K562 (cell line): ENCODE measurements around the gene OR2T8. TPM values are rescaled to one million over a fixed set of nuclear protein-coding genes. Genes with fewer than 3 reads are reported as not detected.

Source experiments
- ATAC-seq: fragments of 200-7000 bp; cut with Tn5 transposase; 3 replicates; pipeline ENCODE4 v1.9.1; 2020; ENCODE audit warnings: moderate library complexity
- BruUV-seq: library from RNA; stranded (reverse); fragments of 400-500 nt; replicated peaks from 2 replicates; lab custom pipeline; 2021; lab: Mats Ljungman, UMichigan
- CTCF ChIA-PET: fragments of 300-600 bp; formaldehyde crosslinking; extraction: SDS; loops from one replicate; lab custom pipeline; 2021; ENCODE audit warnings: low intra/inter-chr PET ratio; lab: Yijun Ruan, JAX
- POLR2A ChIA-PET: fragments of 300-600, 350-650 bp; sonication (Branson Sonifier 250); formaldehyde crosslinking; extraction: SDS; loops from one replicate; lab custom pipeline; 2021; ENCODE audit warnings: antibody characterized with exemption, inconsistent platforms; lab: Yijun Ruan, JAX
- DNase-seq, 4 experiments: peaks; one replicate each; pipeline versions ENCODE4 v3.0.0 to v3.0.0-alpha.2; 2011 to 2018; ENCODE audit warnings: low spot score in 3 of 4, mixed read lengths in 3 of 4; ENCODE audit errors: extremely low read depth in 1 of 4
- FAIRE-seq: peaks from 2 replicates; lab custom pipeline; 2011; peaks lifted over from hg19 to GRCh38; lab: Jason Lieb, UNC
- H2AFZ ChIP-seq: 2 replicates; pipeline ENCODE4 v1.6.0; 2011; ENCODE audit warnings: low read depth, low read length, control low read depth, inconsistent platforms
- H3K27ac ChIP-seq: fragments of 200-600 bp; 3 replicates; pipeline ENCODE4 v1.8.0; 2011; ENCODE audit warnings: low read depth, mild to moderate bottlenecking, control low read depth, inconsistent platforms, low read length, moderate library complexity, mixed read lengths; ENCODE audit errors: extremely low read depth
- H3K27me3 ChIP-seq, 2 experiments: fragments of 300-600 bp in 1 of 2; 2 replicates in 1 of 2; 3 replicates in 1 of 2; pipeline versions ENCODE4 v1.6.0 to v1.8.0; 2011; ENCODE audit warnings: inconsistent platforms in 2 of 2, low read length in 2 of 2, mild to moderate bottlenecking in 1 of 2, mixed read lengths in 1 of 2, moderate library complexity in 1 of 2; ENCODE audit not compliant: control insufficient read depth in 2 of 2, insufficient read depth in 2 of 2
- H3K36me3 ChIP-seq: fragments of 300-600 bp; 3 replicates; pipeline ENCODE4 v1.8.0; 2011; ENCODE audit warnings: mild to moderate bottlenecking, low read length, inconsistent platforms; ENCODE audit not compliant: control insufficient read depth, insufficient read depth
- H3K4me1 ChIP-seq, 2 experiments: fragments of 200-600 bp in 1 of 2; replicated peaks in 1 of 2; 2 replicates in 1 of 2; 3 replicates in 1 of 2; pipeline versions ENCODE4 v1.5.1 to v1.8.0; 2011; ENCODE audit warnings: inconsistent platforms in 2 of 2, low read length in 2 of 2, mild to moderate bottlenecking in 1 of 2, mixed read lengths in 1 of 2, moderate library complexity in 1 of 2; ENCODE audit not compliant: control insufficient read depth in 2 of 2, insufficient read depth in 2 of 2
- H3K4me2 ChIP-seq: 2 replicates; pipeline ENCODE4 v1.6.1; 2011; ENCODE audit warnings: low read length, control low read depth, inconsistent platforms, mixed read lengths; ENCODE audit not compliant: insufficient read depth
- H3K4me3 ChIP-seq: fragments of 200-600 bp; sonication (generic), shearing (Covaris generic); 2 replicates; pipeline ENCODE4 v1.5.1; 2016; ENCODE audit warnings: control low read depth, inconsistent platforms
- H3K79me2 ChIP-seq: fragments of 200-600 bp; 3 replicates; pipeline ENCODE4 v1.8.0; 2011; ENCODE audit warnings: low read length, inconsistent platforms; ENCODE audit not compliant: control insufficient read depth, insufficient read depth
- H3K9ac ChIP-seq, 2 experiments: 2 replicates each; pipeline versions ENCODE4 v1.6.0 to v1.6.1; 2011; ENCODE audit warnings: low read depth in 2 of 2, low read length in 2 of 2, control low read depth in 1 of 2, inconsistent platforms in 1 of 2, mild to moderate bottlenecking in 1 of 2, mixed read lengths in 1 of 2; ENCODE audit not compliant: insufficient read depth in 1 of 2
- H3K9me1 ChIP-seq: one replicate; pipeline ENCODE4 v1.6.0; 2011; ENCODE audit warnings: inconsistent platforms, mild to moderate bottlenecking, low read length, moderate library complexity; ENCODE audit not compliant: control insufficient read depth, insufficient read depth
- H3K9me3 ChIP-seq: replicated peaks from 2 replicates; pipeline ENCODE4 v1.5.1; 2011; ENCODE audit warnings: low read depth, low read length, inconsistent platforms; ENCODE audit not compliant: control insufficient read depth, insufficient read depth
- H4K20me1 ChIP-seq: replicated peaks from 2 replicates; pipeline ENCODE4 v1.6.1; 2011; ENCODE audit warnings: low read length, inconsistent platforms, mixed read lengths; ENCODE audit not compliant: control insufficient read depth, insufficient read depth
- HDAC1 ChIP-seq, 2 experiments: fragments of 450-650 bp; IDR thresholded peaks; 2 replicates each; pipeline ENCODE4 v1.6.1; 2016 to 2017; ENCODE audit warnings: inconsistent platforms in 1 of 2, mild to moderate bottlenecking in 1 of 2, moderate library complexity in 1 of 2
- ZNF436 ChIP-seq: fragments of 250-450, 450-650 bp; sonication (Bioruptor Pico); formaldehyde crosslinking; IDR thresholded peaks from 2 replicates; pipeline ENCODE4 v1.7.0; 2020; ENCODE audit warnings: mild to moderate bottlenecking
- WGBS: fragments of 100-300 bp; shearing (Covaris generic); methylation state at CpG from one replicate; pipeline ENCODE4 v1.1.6; 2016; ENCODE audit warnings: low coverage, mixed read lengths; ENCODE audit not compliant: insufficient coverage; ENCODE audit errors: missing lambda C conversion rate; 5-methylcytosine and 5-hydroxymethylcytosine counted together
- in situ Hi-C: fragments of 300-500 bp; cut with MboI; formaldehyde crosslinking; loops from 4 replicates; pipeline ENCODE4 v1.15.0; 2018; ENCODE audit warnings: inconsistent platforms, mixed read lengths
- intact Hi-C: fragments of 100-400 bp; cut with micrococcal nuclease; formaldehyde crosslinking; loops from 2 replicates; pipeline ENCODE4 v1.14.2; 2022
- polyA plus RNA-seq, 8 experiments: library from polyadenylated mRNA; depleted of rRNA in 4 of 8; stranded (reverse) in 5 of 8; unstranded in 3 of 8; fragments of >200 nt; fragmentation: Nextera tagmentation in 2 of 8; fragmentation: Illumina TruSeq in 1 of 8; extraction: Ambion mirVana in 2 of 8; extraction: Trizol in 1 of 8; gene quantifications; 2 replicates each; pipeline versions ENCODE4 v1.2.1 to v1.2.3, GENCODE V29; 2011 to 2014; ENCODE audit warnings: inconsistent platforms in 1 of 8, missing spikeins in 1 of 8
- total RNA-seq, 7 experiments: library from RNA; depleted of rRNA in 6 of 7; stranded (reverse); fragments of >200 nt in 6 of 7; fragmentation: Illumina TruSeq in 2 of 7; extraction: Trizol in 2 of 7; gene quantifications; 2 replicates each; pipeline versions ENCODE4 v1.2.1 to v1.2.3, GENCODE V29; 2011 to 2021; ENCODE audit warnings: low replicate concordance in 1 of 7
- TF ChIP-seq, protein P1 (sequence below): fragments of 250-450 bp; sonication (Bioruptor Pico); IDR thresholded peaks from 2 replicates; pipeline ENCODE4 v1.4.0; 2020; ENCODE audit warnings: mild to moderate bottlenecking, moderate library complexity
- TF ChIP-seq, protein P2 (sequence below): fragments of 250-450 bp; sonication (Bioruptor Pico); IDR thresholded peaks from 2 replicates; pipeline ENCODE4 v1.8.0; 2022; ENCODE audit warnings: moderate library complexity, mild to moderate bottlenecking, inconsistent platforms

Gene OR2T8
- total and polyA plus RNA-seq, 9 of the 15 experiments (the other 6 are each of a cell fraction or from before 2014, with no cell fraction given): 0.08 to 0.46 (median 0.31) TPM; not detected in 3

DNA sequence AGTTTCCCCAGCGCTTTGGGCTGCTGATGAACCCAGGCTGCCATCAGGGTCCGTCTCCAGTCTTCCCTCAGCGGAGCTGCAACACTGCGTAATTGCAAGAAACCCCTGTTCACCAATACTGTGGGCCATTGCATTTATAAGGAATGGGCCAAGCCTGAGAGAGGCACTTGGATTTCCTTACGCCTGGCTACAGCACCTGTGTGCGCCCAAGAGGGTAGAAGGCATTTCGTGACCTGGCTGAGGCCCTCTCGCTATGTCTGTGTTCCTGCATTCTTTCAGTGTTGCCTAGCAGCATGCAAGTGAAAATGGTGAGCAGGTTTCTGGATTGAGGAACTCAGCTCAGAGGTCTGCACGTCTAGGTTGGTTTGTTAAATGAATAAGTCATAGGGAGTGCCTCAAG lies 36.7 kb upstream of the OR2T8 start:
- H3K27ac ChIP-seq: no peak overlapping the region
- H3K4me3 ChIP-seq: no peak overlapping the region
- H3K4me2 ChIP-seq: no peak overlapping the region
- no peaks in the 10 kb centered on the region; a peak in 1 of 5 replicates for H3K4me1 ChIP-seq
- H3K9me1 ChIP-seq: no peaks in the 10 kb centered on the region
- no peaks in the 10 kb centered on the region for H3K36me3 ChIP-seq
- FAIRE-seq: no peak
- H3K9ac ChIP-seq: no peak overlapping the region
- intact Hi-C loops (no loop called here), in situ Hi-C loops (no loop called here)
- DNase-seq: no peak
- H2AFZ ChIP-seq: no peak overlapping the region
- H4K20me1 ChIP-seq: no peaks in the 10 kb centered on the region
- WGBS: 77% methylated on average over 9 of the region's 9 CpGs
- CTCF ChIA-PET: no interaction called here
- H3K9me3 ChIP-seq: no peaks in the 10 kb centered on the region
- no TSS peak for BruUV-seq
- POLR2A ChIA-PET: interaction anchor here (1.5 kb wide), 1 partner anchor 26 kb away, joined by 4 read pairs; the partner anchor contains the start of gene TRIM58
- ATAC-seq: no peak
- H3K79me2 ChIP-seq: no peaks in the 10 kb centered on the region
- TF ChIP-seq, protein P1, sequence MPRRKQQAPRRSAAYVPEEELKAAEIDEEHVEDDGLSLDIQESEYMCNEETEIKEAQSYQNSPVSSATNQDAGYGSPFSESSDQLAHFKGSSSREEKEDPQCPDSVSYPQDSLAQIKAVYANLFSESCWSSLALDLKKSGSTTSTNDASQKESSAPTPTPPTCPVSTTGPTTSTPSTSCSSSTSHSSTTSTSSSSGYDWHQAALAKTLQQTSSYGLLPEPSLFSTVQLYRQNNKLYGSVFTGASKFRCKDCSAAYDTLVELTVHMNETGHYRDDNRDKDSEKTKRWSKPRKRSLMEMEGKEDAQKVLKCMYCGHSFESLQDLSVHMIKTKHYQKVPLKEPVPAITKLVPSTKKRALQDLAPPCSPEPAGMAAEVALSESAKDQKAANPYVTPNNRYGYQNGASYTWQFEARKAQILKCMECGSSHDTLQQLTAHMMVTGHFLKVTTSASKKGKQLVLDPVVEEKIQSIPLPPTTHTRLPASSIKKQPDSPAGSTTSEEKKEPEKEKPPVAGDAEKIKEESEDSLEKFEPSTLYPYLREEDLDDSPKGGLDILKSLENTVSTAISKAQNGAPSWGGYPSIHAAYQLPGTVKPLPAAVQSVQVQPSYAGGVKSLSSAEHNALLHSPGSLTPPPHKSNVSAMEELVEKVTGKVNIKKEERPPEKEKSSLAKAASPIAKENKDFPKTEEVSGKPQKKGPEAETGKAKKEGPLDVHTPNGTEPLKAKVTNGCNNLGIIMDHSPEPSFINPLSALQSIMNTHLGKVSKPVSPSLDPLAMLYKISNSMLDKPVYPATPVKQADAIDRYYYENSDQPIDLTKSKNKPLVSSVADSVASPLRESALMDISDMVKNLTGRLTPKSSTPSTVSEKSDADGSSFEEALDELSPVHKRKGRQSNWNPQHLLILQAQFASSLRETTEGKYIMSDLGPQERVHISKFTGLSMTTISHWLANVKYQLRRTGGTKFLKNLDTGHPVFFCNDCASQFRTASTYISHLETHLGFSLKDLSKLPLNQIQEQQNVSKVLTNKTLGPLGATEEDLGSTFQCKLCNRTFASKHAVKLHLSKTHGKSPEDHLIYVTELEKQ: no peak
- TF ChIP-seq, protein P2, sequence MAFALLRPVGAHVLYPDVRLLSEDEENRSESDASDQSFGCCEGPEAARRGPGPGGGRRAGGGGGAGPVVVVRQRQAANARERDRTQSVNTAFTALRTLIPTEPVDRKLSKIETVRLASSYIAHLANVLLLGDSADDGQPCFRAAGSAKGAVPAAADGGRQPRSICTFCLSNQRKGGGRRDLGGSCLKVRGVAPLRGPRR (CRISPR knock-in tag): no peak
- TF ChIP-seq ZNF436 (CRISPR knock-in tag) (no peak), HDAC1 (IDR thresholded peaks at IDR 0.05) (no peak)
- no peaks in the 10 kb centered on the region for H3K27me3 ChIP-seq
